Activated CD8-positive, alpha-beta T cell treated with anti-CD3 and anti-CD28 coated beads for 36 hours (primary cell): ENCODE measurements around the gene TIMP1. TPM values are rescaled to one million over a fixed set of nuclear protein-coding genes. Genes with fewer than 3 reads are reported as not detected.

Source experiments
- ATAC-seq: fragments of 200-7000 bp; cut with Tn5 transposase; one replicate; pipeline ENCODE4 v1.10.0; 2021; ENCODE audit warnings: mild to moderate bottlenecking, moderate library complexity
- CTCF ChIA-PET: fragments of 350-600 bp; sonication (Branson Sonifier 250); formaldehyde crosslinking; loops from one replicate; lab custom pipeline; 2021; ENCODE audit warnings: antibody characterized with exemption; lab: Charles Lee
- POLR2A ChIA-PET: fragments of 350-600 bp; sonication (Branson Sonifier 250); formaldehyde crosslinking; loops from one replicate; lab custom pipeline; 2021; ENCODE audit warnings: antibody characterized with exemption; lab: Charles Lee
- DNase-seq: peaks from one replicate; pipeline ENCODE4 v3.0.0-alpha.2; 2020
- H3K27ac Mint-ChIP-seq: one replicate; pipeline ENCODE4 v1.8.0; 2021; ENCODE audit warnings: mild to moderate bottlenecking, mixed read lengths
- H3K27me3 Mint-ChIP-seq: one replicate; pipeline ENCODE4 v1.8.0; 2021; ENCODE audit warnings: mixed read lengths
- H3K36me3 Mint-ChIP-seq: one replicate; pipeline ENCODE4 v1.8.0; 2021; ENCODE audit warnings: low read depth, mixed read lengths
- H3K4me1 Mint-ChIP-seq: one replicate; pipeline ENCODE4 v1.8.0; 2021; ENCODE audit warnings: low read depth, mixed read lengths
- H3K4me3 Mint-ChIP-seq: one replicate; pipeline ENCODE4 v1.8.0; 2021; ENCODE audit warnings: mild to moderate bottlenecking, moderate library complexity, mixed read lengths
- H3K9me3 Mint-ChIP-seq: one replicate; pipeline ENCODE4 v1.8.0; 2021; ENCODE audit warnings: mixed read lengths
- intact Hi-C: fragments of 100-400 bp; cut with micrococcal nuclease; formaldehyde crosslinking; loops from one replicate; pipeline ENCODE4 v1.10.0; 2022
- total RNA-seq, 2 experiments: library from RNA; stranded (reverse); gene quantifications; one replicate each; pipeline ENCODE4 v1.2.3, GENCODE V29; 2021
- TF ChIP-seq, protein P1 (sequence below): fragments of 200-600 bp; IDR thresholded peaks from one replicate; pipeline ENCODE4 v1.8.0; 2022; ENCODE audit warnings: antibody characterized with exemption, mild to moderate bottlenecking

TIMP1 gene
- total RNA-seq, 2 experiments from 2014 or later = 3.0 to 4.3 TPM

DNA sequence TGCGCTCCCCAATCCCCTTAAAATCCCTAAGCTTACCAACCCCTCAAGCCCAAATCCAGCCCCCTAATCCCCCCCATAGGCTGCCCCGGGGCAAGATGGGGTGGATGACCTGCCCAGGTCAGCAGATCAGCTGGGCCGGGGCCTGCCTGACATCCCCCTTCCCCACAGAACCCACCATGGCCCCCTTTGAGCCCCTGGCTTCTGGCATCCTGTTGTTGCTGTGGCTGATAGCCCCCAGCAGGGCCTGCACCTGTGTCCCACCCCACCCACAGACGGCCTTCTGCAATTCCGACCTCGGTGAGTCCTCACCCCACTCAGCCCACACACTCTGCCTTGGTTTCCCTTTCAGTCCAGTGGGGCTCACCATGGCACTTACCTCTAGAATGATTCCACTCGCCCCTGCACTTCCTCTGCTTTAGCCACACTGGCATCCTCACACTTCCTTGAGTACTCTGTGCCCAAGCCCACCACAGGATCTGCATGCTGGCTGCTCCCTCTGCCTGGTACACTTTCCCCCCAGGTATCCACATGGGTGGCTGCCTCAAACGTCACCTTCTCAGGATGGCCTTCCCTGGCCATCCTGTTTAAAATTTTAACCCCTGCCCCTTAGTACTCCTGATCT is 1.1 kb downstream of the TIMP1 start:
- ATAC-seq (no peak), DNase-seq (no peak)
- Mint-ChIP-seq H3K36me3 (no peaks in the 10 kb centered on the region), H3K9me3 (no peaks in the 10 kb centered on the region), H3K4me1 (peaks cover 40% of the 10 kb centered on the region), H3K4me3 (no peak overlapping the region), H3K27ac (no peak overlapping the region), H3K27me3 (no peaks in the 10 kb centered on the region)
- TF ChIP-seq, protein P1, sequence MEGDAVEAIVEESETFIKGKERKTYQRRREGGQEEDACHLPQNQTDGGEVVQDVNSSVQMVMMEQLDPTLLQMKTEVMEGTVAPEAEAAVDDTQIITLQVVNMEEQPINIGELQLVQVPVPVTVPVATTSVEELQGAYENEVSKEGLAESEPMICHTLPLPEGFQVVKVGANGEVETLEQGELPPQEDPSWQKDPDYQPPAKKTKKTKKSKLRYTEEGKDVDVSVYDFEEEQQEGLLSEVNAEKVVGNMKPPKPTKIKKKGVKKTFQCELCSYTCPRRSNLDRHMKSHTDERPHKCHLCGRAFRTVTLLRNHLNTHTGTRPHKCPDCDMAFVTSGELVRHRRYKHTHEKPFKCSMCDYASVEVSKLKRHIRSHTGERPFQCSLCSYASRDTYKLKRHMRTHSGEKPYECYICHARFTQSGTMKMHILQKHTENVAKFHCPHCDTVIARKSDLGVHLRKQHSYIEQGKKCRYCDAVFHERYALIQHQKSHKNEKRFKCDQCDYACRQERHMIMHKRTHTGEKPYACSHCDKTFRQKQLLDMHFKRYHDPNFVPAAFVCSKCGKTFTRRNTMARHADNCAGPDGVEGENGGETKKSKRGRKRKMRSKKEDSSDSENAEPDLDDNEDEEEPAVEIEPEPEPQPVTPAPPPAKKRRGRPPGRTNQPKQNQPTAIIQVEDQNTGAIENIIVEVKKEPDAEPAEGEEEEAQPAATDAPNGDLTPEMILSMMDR = no peak
- intact Hi-C loops = no loop called here
- POLR2A ChIA-PET = no interaction called here
- CTCF ChIA-PET = no interaction called here

DNA sequence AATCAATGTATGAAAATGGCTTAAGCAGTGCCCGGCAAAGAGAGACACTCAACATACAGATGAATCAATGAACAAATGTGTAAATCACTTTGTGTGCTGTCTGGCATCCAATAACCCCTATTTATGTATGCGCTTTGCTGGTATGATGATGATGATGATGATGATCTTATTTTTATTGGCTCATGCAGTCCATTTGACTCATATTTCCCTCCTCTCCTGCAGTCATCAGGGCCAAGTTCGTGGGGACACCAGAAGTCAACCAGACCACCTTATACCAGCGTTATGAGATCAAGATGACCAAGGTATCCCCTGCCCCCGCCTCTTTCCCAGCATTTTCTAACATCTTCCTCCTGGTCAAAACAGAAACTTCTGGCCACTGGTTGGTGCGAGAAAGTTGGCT is 2.5 kb downstream of the TIMP1 start:
- ATAC-seq = no peak
- intact Hi-C loops = no loop called here
- Mint-ChIP-seq H3K4me3 (no peak overlapping the region), H3K27me3 (no peaks in the 10 kb centered on the region), H3K36me3 (no peaks in the 10 kb centered on the region), H3K27ac (no peak overlapping the region), H3K4me1 (peaks cover 31% of the 10 kb centered on the region), H3K9me3 (no peaks in the 10 kb centered on the region)
- ChIA-PET POLR2A (no interaction called here), CTCF (no interaction called here)
- TF ChIP-seq, protein P1 = no peak
- DNase-seq = no peak

DNA sequence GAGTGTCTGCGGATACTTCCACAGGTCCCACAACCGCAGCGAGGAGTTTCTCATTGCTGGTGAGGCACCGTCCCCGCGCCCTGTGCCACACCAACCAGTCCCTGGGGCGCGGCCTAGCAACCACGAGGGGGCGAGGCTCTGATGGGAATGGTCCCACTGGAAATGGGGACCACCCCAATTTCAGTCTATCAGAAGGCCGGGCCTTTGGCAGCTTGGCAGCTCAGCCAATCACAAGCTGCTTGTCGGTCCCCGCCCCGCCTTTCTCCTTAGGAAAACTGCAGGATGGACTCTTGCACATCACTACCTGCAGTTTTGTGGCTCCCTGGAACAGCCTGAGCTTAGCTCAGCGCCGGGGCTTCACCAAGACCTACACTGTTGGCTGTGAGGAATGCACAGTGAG is 3.0 kb downstream of the TIMP1 start:
- no peaks in the 10 kb centered on the region for H3K27me3 Mint-ChIP-seq
- no peaks in the 10 kb centered on the region for H3K36me3 Mint-ChIP-seq
- DNase-seq = no peak
- intact Hi-C loops = no loop called here
- H3K4me1 Mint-ChIP-seq = peaks cover 28% of the 10 kb centered on the region
- POLR2A ChIA-PET = no interaction called here
- TF ChIP-seq, protein P1 = no peak
- no peak overlapping the region for H3K4me3 Mint-ChIP-seq
- CTCF ChIA-PET = no interaction called here
- H3K27ac Mint-ChIP-seq = no peak overlapping the region
- H3K9me3 Mint-ChIP-seq = no peaks in the 10 kb centered on the region
- no peak for ATAC-seq

DNA sequence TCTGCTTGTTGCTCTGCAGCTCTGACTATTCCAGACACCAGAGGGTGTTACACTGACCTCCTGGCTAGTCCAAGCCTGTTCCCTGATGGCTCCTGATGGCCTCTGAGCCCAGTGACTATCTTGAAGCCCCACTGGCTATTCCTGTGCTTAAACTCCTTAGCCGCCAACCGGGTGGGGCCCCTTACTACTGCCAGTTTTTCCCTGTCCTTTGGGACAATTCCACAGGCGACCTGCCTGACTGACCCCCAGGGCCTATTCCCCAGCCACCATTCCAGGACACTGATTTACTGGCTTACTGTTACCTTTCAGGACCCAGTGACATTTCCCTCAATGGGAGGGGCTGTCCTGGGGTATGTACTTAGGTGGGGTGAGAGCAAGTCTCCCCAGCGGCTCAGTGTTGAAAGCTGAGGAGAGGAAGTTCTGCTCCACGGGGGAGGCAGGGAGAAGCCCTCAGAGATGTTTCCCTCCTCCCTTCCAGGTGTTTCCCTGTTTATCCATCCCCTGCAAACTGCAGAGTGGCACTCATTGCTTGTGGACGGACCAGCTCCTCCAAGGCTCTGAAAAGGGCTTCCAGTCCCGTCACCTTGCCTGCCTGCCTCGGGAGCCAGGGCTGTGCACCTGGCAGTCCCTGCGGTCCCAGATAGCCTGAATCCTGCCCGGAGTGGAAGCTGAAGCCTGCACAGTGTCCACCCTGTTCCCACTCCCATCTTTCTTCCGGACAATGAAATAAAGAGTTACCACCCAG is 4.0 kb downstream of the TIMP1 start:
- no peak overlapping the region for H3K27ac Mint-ChIP-seq
- H3K4me1 Mint-ChIP-seq = peaks cover 26% of the 10 kb centered on the region
- intact Hi-C loops = no loop called here
- TF ChIP-seq, protein P1 = no peak
- H3K27me3 Mint-ChIP-seq = no peaks in the 10 kb centered on the region
- DNase-seq (no peak), ATAC-seq (no peak)
- H3K36me3 Mint-ChIP-seq = no peaks in the 10 kb centered on the region
- ChIA-PET CTCF (no interaction called here), POLR2A (no interaction called here)
- no peak overlapping the region for H3K4me3 Mint-ChIP-seq
- H3K9me3 Mint-ChIP-seq = no peaks in the 10 kb centered on the region
